GM18951 (cell line): ENCODE results near the gene NOTCH1.

Experiments
- POLR2A ChIP-seq: IDR thresholded peaks from 4 replicates; pipeline ENCODE4 v1.6.1; 2011; ENCODE audit warnings: mild to moderate bottlenecking; ENCODE audit not compliant: insufficient read length, insufficient read depth; ENCODE audit errors: extremely low read depth
- in situ Hi-C: fragments of 300-500 bp; cut with MboI; formaldehyde crosslinking; loops from one replicate; pipeline ENCODE4 v1.12.0; 2022; ENCODE audit warnings: low sequenced_read_pairs, mixed read lengths, inconsistent platforms; ENCODE audit not compliant: unreplicated experiment

Gene NOTCH1

GRCh38 chr9:136545965-136546696 lies at the start of gene NOTCH1:
NOTCH1 (minus strand) TSS chr9:136546048; CDS start chr9:136545786, 262 bp downstream.
- peak; percentile 75 for TF ChIP-seq POLR2A
- in situ Hi-C loops: no loop called here

GRCh38 chr9:136594492-136594891 lies 48.6 kb upstream of the NOTCH1 start:
- in situ Hi-C loops: no loop called here
- TF ChIP-seq POLR2A: no peak

GRCh38 chr9:136593581-136593980 lies 47.7 kb upstream of the NOTCH1 start:
- in situ Hi-C loops: no loop called here
- no peak for TF ChIP-seq POLR2A

- in situ Hi-C loops: no loop called here
- TF ChIP-seq POLR2A: no peak
Measured at GRCh38 chr9:136592666-136593065, 46.8 kb upstream of the NOTCH1 start.

- in situ Hi-C loops: no loop called here
Measured at GRCh38 chr9:136590821-136591752, 45.2 kb upstream of the NOTCH1 start.

GRCh38 chr9:136589766-136590763 lies 44.2 kb upstream of the NOTCH1 start:
- TF ChIP-seq POLR2A: no peak
- in situ Hi-C loops: no loop called here

More at GRCh38 chr9:136590821-136591752, 45.2 kb upstream of the NOTCH1 start:
- no peak for TF ChIP-seq POLR2A

- in situ Hi-C loops: no loop called here
- no peak for TF ChIP-seq POLR2A
Measured at GRCh38 chr9:136588663-136589464, 43.0 kb upstream of the NOTCH1 start.

GRCh38 chr9:136587944-136588662 lies 42.3 kb upstream of the NOTCH1 start:
- in situ Hi-C loops: no loop called here
- TF ChIP-seq POLR2A: no peak

GRCh38 chr9:136587145-136587943 lies 41.5 kb upstream of the NOTCH1 start:
- TF ChIP-seq POLR2A: no peak
- in situ Hi-C loops: no loop called here

GRCh38 chr9:136586391-136586953 lies 40.6 kb upstream of the NOTCH1 start:
- TF ChIP-seq POLR2A: no peak
- in situ Hi-C loops: no loop called here

GRCh38 chr9:136585531-136586120 lies 39.8 kb upstream of the NOTCH1 start:
- no peak for TF ChIP-seq POLR2A
- in situ Hi-C loops: no loop called here
